Thyroid gland (tissue), 4 donors: ENCODE results near the gene CAMK1D. TPM values are rescaled to one million over a fixed set of nuclear protein-coding genes. Genes with fewer than 3 reads are reported as not detected.
"Not testable (repeated sequence)": the region's sequence is repeated elsewhere in the genome, so short reads cannot be mapped to it uniquely, and the experiment has no call there.

ENCODE experiments used
- DNase-seq, 2 donors: peaks; one replicate each; pipeline ENCODE4 v3.0.0-alpha.2; 2019
- H3K27ac ChIP-seq, 3 donors: fragments of 200-600 bp; sonication (generic); 1 replicate in 2 of 3; 2 replicates in 1 of 3; pipeline ENCODE4 v1.5.1; 2016 to 2019; ENCODE audit warnings: mild to moderate bottlenecking in 1 of 3, moderate library complexity in 1 of 3
- H3K27me3 ChIP-seq: fragments of 200-600 bp; sonication (generic); one replicate; pipeline ENCODE4 v1.5.1; 2019
- H3K36me3 ChIP-seq, 2 donors: fragments of 200-600 bp; sonication (generic); one replicate each; pipeline ENCODE4 v1.5.1; 2016 to 2019
- H3K4me1 ChIP-seq, 2 donors: fragments of 200-600 bp; sonication (generic); one replicate each; pipeline ENCODE4 v1.5.1; 2017 to 2019
- H3K4me3 ChIP-seq, 3 donors: fragments of 200-600 bp; sonication (generic); replicated peaks in 1 of 3; 1 replicate in 2 of 3; 2 replicates in 1 of 3; pipeline ENCODE4 v1.5.1; 2016; ENCODE audit warnings: mild to moderate bottlenecking in 1 of 3
- H3K9me3 ChIP-seq: fragments of 200-600 bp; sonication (generic); one replicate; pipeline ENCODE4 v1.5.1; 2017
- POLR2A ChIP-seq, 2 donors: fragments of 450-650 bp; IDR thresholded peaks; one replicate each; pipeline ENCODE4 v1.6.1; 2017; ENCODE audit warnings: antibody characterized with exemption in 2 of 2, mild to moderate bottlenecking in 2 of 2, moderate library complexity in 1 of 2
- WGBS, 2 donors: methylation state at CpG; one replicate each; pipeline ENCODE4 v1.1.5; 2017; 5-methylcytosine and 5-hydroxymethylcytosine counted together
- intact Hi-C: fragments of 100-400 bp; cut with DNase I; formaldehyde crosslinking; loops from one replicate; pipeline ENCODE4 v1.15.1; 2023
- total RNA-seq, 4 donors: library from RNA; depleted of rRNA; stranded (reverse); fragments of >200 nt; gene quantifications; one replicate each; pipeline ENCODE4 v1.2.3, GENCODE V29; 2016
- TF ChIP-seq, protein P1 (sequence below), 6 experiments: fragments of 200-600 bp in 3 of 6; fragments of 450-650 bp in 3 of 6; sonication (generic) in 3 of 6; IDR thresholded peaks; one replicate each; pipeline ENCODE4 v1.5.1; 2016 to 2019; ENCODE audit warnings: antibody characterized with exemption in 6 of 6, mild to moderate bottlenecking in 2 of 6, inconsistent platforms in 1 of 6, moderate library complexity in 1 of 6

Gene CAMK1D
- total RNA-seq, 4 donors from 2014 or later, result 12.2 to 29.6 (median 17.4) TPM

DNA sequence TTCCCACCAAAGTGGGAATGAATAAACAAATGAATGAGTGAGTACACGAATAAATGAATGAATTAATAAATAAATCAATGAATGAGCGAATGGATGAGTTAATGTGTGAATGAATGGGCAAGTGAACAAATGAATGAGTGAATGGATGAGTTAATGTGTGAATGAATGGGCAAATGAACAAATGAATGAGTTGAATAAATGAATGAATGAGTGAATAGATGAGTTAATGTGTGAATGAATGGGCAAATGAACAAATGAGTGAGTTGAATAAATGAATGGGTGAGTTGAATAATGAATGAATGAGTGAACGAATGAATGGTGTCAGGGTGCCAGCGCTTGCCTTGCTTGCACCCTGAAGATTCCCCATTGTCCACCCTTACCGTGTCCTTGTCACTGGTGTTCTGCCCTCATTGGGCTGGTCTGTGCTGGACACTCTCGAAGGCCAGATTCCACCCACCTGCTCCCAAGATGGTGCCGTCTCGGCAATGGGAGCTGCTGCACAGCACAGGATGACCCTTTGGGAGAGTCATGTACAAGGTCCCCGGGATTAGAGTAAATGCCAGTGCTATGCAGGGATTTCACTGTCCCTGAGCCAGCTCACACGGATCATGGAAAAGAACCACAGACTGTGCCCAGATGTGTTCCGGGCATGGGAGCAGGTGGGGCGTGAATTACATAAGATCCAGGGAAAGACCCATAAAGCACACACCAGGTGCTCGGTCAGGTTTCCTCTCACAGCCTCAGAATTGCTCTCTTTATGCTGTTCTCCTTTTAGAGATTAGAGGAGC lies 83.2 kb downstream of the CAMK1D start:
- Histone ChIP-seq H3K27ac (no peak overlapping the region), H3K4me1 (peaks cover 0 to 5% of the 10 kb centered on the region in 2 donors), H3K4me3 (no peak overlapping the region), H3K36me3 (no peaks in the 10 kb centered on the region), H3K27me3 (no peaks in the 10 kb centered on the region), H3K9me3 (no peaks in the 10 kb centered on the region)
- DNase-seq, result no peak
- intact Hi-C loops, result no loop called here
- TF ChIP-seq, protein P1, sequence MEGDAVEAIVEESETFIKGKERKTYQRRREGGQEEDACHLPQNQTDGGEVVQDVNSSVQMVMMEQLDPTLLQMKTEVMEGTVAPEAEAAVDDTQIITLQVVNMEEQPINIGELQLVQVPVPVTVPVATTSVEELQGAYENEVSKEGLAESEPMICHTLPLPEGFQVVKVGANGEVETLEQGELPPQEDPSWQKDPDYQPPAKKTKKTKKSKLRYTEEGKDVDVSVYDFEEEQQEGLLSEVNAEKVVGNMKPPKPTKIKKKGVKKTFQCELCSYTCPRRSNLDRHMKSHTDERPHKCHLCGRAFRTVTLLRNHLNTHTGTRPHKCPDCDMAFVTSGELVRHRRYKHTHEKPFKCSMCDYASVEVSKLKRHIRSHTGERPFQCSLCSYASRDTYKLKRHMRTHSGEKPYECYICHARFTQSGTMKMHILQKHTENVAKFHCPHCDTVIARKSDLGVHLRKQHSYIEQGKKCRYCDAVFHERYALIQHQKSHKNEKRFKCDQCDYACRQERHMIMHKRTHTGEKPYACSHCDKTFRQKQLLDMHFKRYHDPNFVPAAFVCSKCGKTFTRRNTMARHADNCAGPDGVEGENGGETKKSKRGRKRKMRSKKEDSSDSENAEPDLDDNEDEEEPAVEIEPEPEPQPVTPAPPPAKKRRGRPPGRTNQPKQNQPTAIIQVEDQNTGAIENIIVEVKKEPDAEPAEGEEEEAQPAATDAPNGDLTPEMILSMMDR (IDR thresholded peaks at IDR 0.05), result no peak
- TF ChIP-seq POLR2A (IDR thresholded peaks at IDR 0.05), result no peak
- WGBS, 2 donors, result 91 to 94% methylated on average over 13 of the region's 13 CpGs

DNA sequence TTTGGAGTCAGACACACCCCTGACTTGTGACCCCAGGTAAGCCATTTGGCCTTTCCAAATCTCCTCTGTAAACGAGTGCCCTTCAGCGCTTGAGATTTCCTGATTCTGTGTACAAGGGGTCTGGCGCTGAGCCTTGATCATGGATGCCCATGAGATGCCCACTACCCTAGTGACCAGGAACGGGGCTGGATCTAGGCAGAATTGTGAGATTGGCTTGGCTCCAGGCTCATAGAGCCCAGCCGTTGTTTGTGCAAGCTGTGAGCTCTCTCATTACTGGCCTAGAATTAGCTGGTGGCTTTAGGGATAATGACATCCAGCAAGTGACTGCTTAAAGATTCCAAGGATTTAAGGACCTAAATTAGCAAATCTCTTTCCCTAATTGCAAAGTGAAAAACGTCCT lies 84.9 kb downstream of the CAMK1D start:
- Histone ChIP-seq H3K4me3 (no peak overlapping the region), H3K27me3 (no peaks in the 10 kb centered on the region), H3K36me3 (no peaks in the 10 kb centered on the region), H3K27ac (no peak overlapping the region), H3K9me3 (no peaks in the 10 kb centered on the region), H3K4me1 (peaks cover 0 to 5% of the 10 kb centered on the region in 2 donors)
- TF ChIP-seq POLR2A (IDR thresholded peaks at IDR 0.05), result no peak
- TF ChIP-seq, protein P1 (IDR thresholded peaks at IDR 0.05), result no peak
- 55 to 67% methylated on average over 6 of the region's 6 CpGs for WGBS, 2 donors
- intact Hi-C loops, result no loop called here
- DNase-seq, result peak in 1 of 2 donors; percentile 15

DNA sequence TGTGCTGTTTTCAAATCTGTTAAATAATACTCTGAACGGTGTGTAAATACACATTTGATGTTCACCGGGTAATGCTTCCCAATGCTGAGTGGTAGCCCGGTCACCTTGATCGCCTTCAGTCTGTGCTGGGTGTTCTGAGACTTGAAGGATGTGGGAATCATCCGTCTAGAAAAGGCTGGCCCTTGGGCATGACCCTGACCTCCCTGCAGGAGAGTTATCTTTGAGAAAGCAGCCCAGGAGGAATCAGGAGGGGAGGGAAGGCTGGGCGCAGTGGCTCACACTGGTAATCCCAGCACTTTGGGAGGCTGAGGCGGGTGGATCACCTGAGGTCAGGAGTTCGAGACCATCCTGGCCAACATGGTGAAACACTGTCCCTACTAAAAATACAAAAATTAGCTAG lies 85.3 kb downstream of the CAMK1D start:
- H3K4me3 ChIP-seq, H3K9me3 ChIP-seq, DNase-seq, H3K4me1 ChIP-seq, H3K27me3 ChIP-seq, intact Hi-C loops, H3K27ac ChIP-seq, H3K36me3 ChIP-seq: not testable (repeated sequence)
- 89 to 93% methylated on average over 8 of the region's 8 CpGs for WGBS, 2 donors

DNA sequence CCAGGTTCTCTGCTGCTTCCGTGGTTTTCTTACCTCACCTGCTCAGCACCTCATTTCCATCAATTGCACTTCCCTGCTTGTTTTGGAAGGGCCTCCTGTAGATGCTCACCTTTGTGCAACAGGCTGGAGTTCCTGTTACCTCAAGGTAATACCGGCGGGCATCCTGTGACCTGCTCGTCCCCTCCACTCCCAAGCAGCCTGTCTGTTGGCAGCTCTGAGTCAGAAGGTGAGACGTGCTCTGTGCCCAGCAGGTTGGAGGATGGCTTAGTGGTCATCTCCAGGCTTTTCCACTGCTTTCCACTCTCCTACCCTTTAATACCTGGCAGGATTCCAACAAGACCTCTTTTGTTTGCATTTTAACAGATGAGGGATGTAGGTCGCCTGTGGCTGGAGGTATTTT lies 86.0 kb downstream of the CAMK1D start:
- Histone ChIP-seq H3K27me3 (no peaks in the 10 kb centered on the region), H3K9me3 (no peaks in the 10 kb centered on the region), H3K36me3 (no peaks in the 10 kb centered on the region), H3K4me1 (peaks cover 0 to 5% of the 10 kb centered on the region in 2 donors), H3K27ac (no peak overlapping the region), H3K4me3 (no peak overlapping the region)
- TF ChIP-seq POLR2A (IDR thresholded peaks at IDR 0.05), result no peak
- TF ChIP-seq, protein P1 (IDR thresholded peaks at IDR 0.05), result no peak
- intact Hi-C loops, result no loop called here
- DNase-seq, result peak in 1 of 2 donors; percentile 11
- 71 to 74% methylated on average over 6 of the region's 6 CpGs for WGBS, 2 donors

DNA sequence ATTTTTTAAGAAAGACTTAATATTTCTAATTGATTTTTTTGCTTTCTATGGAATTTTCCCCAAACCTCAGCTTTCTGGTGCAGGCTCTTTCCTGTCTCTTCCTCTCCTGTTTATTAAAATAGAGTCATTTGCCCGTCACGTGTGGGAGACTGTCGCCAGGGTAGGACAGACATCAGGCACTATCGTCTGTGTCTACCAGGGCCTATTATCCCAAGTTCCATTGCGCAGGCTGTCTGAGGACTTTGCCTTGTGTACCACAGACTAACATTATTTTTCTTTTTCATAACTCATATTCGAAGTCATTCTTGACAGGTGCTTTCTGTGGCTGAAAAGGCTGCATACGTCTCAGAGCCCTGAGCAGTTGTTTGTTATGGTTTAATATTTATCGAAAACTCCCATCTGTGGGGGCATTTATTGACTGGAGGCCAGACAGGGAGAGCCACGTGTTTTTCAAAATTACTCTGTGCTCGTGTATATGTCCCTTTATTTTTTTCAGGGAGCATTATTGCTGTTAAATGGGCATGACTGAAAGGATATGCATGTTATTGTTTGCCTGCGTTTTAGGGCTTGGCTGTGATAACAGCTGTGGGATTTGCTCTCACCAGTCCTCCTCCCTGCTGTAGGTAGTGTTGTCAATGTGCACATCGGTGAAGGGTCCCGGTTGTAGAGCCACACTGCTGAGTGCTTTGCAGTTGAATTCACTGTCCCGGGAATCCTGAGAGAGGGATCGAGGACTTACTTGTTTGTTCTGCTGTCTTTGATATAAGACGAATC lies 89.8 kb downstream of the CAMK1D start:
- intact Hi-C loops, result no loop called here
- Histone ChIP-seq H3K27ac (no peak overlapping the region), H3K4me3 (no peak overlapping the region), H3K36me3 (no peaks in the 10 kb centered on the region), H3K9me3 (no peaks in the 10 kb centered on the region), H3K4me1 (peaks cover 0 to 5% of the 10 kb centered on the region in 2 donors), H3K27me3 (no peaks in the 10 kb centered on the region)
- WGBS, 2 donors, result 93% methylated on average over 16 of the region's 16 CpGs
- TF ChIP-seq, protein P1 (IDR thresholded peaks at IDR 0.05), result no peak
- no peak for TF ChIP-seq POLR2A (IDR thresholded peaks at IDR 0.05)
- DNase-seq, result no peak

DNA sequence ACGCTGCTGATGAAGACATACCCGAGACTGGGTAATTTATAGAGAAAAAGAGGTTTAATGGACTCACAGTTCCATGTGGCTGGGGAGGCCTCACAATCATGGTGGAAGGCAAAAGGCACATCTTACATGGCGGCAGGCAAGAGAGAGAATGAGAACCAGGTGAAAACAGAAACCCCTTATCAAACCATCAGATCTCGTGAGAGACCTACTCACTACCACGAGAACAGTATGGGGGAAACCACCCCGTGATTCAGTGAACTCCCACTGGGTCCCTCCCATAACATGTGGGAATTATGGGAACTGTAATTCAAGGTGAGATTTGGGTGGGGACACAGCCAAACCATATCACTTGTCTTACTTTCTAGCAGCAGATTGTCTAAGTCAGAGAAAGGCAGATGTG lies 90.4 kb downstream of the CAMK1D start:
- DNase-seq, H3K4me1 ChIP-seq, H3K36me3 ChIP-seq, intact Hi-C loops, H3K9me3 ChIP-seq, H3K4me3 ChIP-seq, H3K27me3 ChIP-seq, H3K27ac ChIP-seq: not testable (repeated sequence)
- WGBS, 2 donors, result 92 to 95% methylated on average over 6 of the region's 6 CpGs
